ENCODE measurements around the gene CD6.

GRCh38 chr11:60968223-60968622 is 3.3 kb upstream of the CD6 start:
- TF ChIP-seq CTCF (tag by site-specific recombination; IDR thresholded peaks at IDR 0.05) (no peak), SP2 (tag by site-specific recombination; IDR thresholded peaks at IDR 0.05) (no peak), GLI4 (tag by site-specific recombination; IDR thresholded peaks at IDR 0.05) (no peak), MEIS1 (CRISPR knock-in tag; IDR thresholded peaks at IDR 0.05; ENCODE audit: borderline replicate concordance) (no peak), ZNF670 (tag by site-specific recombination; IDR thresholded peaks at IDR 0.05; ENCODE audit: low read depth) (no peak), ZEB2 (tag by site-specific recombination; IDR thresholded peaks at IDR 0.05) (no peak), ZNF639 (tag by site-specific recombination; IDR thresholded peaks at IDR 0.05) (no peak), MYNN (tag by site-specific recombination; IDR thresholded peaks at IDR 0.05; ENCODE audit: borderline replicate concordance) (no peak), ZNF121 (tag by site-specific recombination; IDR thresholded peaks at IDR 0.05) (no peak), ZNF626 (tag by site-specific recombination; IDR thresholded peaks at IDR 0.05) (no peak), REST (tag by site-specific recombination; IDR thresholded peaks at IDR 0.05) (no peak), ZNF529 (tag by site-specific recombination; IDR thresholded peaks at IDR 0.05; ENCODE audit: insufficient replicate concordance) (no peak), ZNF132 (tag by site-specific recombination; IDR thresholded peaks at IDR 0.05; ENCODE audit: borderline replicate concordance) (no peak), ZNF391 (tag by site-specific recombination; IDR thresholded peaks at IDR 0.05; ENCODE audit: borderline replicate concordance, low read depth) (no peak)

Measured in HEK293 (cell line).